GM19455 (cell line): ENCODE measurements around the gene RFPL3.
A peak's percentile ranks its signal among the peaks of the same experiment; 100 is the strongest.
"Not testable (repeated sequence)": the region's sequence is repeated elsewhere in the genome, so short reads cannot be mapped to it uniquely, and the experiment has no call there.

Source experiments
- ATAC-seq: cut with Tn5 transposase; IDR thresholded peaks from one replicate; pipeline ENCODE4 v1.9.1; 2021; ENCODE audit not compliant: unreplicated experiment

The RFPL3 gene

DNA sequence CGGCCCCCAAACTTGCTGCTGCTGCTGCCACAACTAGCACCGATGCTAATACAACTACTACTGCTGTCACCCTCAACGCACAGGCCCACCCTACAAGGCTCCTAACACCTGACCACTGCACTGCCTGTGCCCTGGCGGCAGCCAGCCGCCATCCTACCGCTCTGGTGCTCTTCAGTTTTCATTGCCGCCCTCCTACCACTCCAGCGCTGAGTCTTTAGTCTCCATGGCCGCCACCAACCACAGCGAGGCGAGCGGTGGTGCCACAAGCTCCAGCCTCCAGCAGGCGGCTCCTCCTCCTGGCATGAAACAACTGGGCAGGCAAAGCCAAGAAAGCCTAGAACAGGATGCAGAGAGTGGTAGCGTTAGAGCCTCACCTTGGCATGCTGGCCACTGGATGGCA, 5.0 kb upstream of the RFPL3 start:
- ATAC-seq, result no peak

DNA sequence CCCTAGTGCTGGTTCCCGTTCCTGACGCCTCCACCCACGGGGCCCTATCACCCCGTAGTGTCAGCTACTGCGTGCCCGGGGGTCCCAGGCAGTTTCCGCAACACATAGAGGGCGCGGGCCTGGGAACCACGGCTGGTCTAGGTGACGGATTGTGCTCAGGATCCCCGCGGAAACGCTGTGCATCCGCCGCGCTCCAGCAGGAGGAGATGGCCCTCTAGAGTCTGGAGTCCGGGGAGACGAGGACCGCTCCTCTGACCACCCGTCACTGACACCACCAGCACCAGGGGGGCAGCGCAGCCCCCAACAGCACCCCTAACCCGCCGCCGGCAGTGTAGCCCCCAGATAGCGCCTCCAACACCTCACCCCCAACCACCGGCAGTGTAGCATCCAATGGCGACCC, 4.4 kb upstream of the RFPL3 start:
- no peak for ATAC-seq

DNA sequence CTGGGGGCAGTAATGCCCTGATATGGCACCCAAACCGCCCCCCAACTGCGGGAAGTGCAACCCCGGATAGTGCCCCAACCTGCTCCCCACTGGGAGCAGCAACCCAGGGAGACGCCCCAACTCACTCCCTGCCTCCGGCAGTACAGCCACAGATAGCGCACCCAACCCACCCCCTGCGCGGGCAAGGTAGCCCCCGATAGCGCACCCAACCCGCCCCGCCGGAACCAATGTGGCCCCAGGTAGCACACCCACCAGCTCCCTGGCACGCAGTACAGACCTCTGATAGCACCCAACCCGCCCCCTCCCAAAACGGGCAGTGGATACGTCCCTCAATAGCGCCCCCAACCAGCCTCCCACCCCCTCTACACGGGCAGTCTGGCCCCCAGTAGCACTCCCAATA, 3.8 kb upstream of the RFPL3 start:
- ATAC-seq, result no peak

DNA sequence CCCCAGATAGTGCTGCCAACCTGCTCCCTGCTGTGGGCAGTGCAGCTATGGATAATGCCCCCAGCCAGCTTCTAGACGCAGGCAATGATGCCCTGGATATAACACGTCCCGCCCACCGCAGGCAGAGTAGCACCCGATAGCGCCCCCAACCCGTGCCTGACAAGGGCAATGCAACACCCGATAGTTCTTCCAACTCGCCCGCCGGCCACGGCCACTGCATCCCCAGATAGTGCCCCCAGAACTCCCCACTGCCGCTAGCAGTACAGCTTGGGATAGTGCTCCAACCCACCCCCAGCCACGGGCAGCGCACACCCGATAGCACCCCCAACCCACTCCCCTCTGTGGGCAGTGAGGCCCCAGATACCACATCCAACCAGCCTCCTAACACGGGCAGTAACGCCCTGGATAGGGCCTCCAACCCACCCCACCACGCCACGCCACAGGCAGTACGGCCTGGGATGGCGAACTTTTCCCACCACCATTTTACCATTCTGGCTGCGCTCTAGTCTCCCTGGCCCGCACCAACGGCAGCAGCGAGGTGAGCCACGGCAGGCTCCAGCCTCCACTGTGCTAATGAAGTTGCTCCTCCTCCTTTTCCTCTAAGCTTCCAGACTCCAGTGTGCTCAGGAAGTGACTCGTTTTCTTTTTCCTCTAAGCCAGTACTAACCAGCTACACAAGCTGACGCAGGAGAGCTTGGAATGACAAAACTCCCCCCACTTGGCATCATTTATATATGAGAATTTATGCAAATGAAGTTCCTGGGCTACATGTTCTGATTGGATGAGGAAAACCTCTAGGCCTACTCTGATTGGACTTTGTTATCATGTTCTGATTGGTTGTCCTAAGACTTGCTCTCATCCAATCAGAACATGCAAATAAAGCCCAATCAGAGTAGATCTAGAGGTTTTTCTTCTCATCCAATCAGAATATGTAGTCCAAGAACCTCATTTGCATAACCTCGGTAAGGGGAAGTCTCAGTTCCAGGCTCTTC, 3.0 kb upstream of the RFPL3 start:
- ATAC-seq, result no peak

DNA sequence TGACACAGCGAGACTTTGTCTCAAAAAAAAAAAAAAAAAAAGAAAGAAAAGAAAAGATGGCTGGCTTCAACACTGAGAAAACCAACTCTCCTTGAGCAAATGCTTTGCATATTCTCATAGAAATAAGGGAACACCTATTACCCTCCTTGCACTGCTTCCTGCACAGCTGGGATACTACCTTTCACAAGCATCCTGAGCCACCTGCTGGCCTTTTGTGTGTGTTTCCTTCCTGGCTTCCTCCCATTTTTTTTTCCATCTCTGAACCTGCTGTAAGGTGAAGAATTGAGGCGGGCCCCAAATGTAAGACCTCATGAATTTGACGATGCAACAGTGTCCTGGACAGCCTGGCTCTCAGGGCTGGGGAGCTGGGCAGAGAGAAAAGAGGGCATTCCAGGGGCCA, 1.9 kb upstream of the RFPL3 start:
- no peak for ATAC-seq

DNA sequence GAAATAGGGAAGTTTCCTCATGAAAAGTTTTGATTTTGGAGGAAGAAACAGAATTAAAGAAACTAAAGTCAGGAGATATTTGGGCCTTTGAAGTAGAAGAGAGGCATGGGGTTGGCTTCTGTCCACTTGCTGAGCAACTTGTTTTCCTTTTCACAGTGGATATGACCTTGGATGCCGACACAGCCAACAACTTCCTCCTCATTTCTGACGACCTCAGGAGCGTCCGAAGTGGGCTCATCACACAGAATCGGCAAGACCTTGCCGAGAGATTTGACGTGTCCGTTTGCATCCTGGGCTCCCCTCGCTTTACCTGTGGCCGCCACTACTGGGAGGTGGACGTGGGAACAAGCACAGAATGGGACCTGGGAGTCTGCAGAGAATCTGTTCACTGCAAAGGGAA, 2.4 kb downstream of the RFPL3 start:
- not testable (repeated sequence) for ATAC-seq

DNA sequence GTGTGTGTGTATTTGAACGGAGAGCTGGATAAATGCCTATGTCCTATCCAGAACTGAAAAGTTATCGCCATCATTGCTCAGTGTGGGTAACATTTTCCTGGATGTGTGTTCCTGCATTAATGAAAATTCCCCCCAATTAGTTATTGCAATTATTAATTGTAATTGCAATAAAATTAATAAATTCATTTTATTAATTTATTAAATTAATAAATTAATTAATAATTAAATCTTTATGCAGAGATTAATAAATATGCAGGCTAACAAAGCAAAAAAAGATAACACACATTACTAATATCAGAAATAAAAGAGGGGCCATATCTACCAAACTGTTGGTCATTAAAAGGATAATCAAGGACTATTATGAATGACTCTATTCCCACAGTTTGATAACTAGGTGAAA, 3.6 kb downstream of the RFPL3 start:
- ATAC-seq, result no peak

DNA sequence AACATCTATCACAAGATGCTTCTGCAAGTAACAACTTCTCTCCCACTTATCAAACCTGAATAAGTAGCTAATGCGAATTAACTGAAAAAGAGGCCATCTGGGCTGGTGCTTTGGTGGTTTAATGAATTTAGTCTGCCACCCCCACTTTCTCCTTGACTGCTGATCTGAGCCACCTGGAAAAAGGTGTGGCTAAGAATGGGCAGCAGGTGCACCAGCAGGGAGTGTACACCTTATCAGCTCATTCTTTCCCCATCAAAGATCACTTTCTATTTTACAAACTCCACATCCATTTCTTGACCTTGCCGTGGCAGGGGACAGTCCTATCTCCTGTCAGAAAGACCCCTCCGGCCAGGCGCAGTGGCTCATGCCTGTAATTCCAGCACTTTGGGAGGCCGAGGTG, 6.5 kb downstream of the RFPL3 start:
- no peak for ATAC-seq

DNA sequence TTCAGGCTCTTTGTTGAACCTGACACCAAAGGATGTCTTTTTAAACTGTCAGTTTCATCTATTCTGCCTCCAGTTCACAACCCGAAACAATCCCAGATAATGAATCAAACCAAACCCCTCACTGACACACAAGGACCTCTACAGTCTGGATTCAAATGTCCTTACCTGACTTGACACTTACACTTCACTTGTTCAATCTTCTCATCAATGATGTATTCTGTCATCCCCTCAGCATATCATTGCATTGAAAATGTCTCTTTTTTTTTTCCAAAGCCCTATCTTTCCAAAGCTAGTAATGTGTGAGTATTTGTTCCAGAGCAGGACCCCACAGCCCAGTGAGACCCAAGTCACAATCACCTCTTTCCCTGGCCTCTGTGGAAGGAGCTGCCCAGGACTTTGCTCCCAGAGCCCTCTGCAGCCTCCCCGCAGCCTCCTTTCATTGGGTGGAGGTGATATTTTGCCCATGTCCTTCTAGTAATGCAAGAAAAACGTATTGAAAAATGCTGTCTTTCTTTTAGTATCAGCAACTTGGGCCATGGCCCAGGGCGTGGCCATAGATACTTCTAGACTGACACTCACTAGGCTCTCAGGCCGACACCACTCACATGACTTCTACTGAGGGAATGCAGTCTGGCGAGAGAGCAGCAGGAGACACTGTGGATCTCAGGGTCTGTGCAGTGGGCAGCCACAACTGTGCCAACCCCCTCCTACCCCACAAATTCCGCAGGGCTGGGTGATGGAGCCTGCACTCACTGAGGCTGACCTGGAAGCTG, 18.2 kb downstream of the RFPL3 start:
- no peak for ATAC-seq

DNA sequence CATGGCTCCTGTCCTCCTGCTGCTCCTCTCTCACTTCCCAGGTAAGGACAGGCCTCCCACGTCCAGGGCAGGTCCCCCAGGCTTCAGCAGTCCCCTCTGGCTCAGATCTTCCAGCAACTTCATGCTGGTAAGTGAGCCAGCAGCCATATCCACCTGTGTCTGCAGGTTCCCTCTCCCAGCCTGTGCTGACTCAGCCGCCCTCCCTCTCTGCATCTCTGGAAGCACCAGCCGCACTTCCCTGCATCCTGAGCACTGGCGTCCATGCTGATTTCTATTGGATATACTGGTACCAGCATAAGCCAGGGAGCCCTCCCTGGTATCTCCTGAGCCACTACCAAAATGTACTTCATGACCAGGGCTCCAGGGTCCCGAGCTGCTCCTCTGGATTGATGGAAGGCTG, 19.0 kb downstream of the RFPL3 start:
- ATAC-seq, result no peak

DNA sequence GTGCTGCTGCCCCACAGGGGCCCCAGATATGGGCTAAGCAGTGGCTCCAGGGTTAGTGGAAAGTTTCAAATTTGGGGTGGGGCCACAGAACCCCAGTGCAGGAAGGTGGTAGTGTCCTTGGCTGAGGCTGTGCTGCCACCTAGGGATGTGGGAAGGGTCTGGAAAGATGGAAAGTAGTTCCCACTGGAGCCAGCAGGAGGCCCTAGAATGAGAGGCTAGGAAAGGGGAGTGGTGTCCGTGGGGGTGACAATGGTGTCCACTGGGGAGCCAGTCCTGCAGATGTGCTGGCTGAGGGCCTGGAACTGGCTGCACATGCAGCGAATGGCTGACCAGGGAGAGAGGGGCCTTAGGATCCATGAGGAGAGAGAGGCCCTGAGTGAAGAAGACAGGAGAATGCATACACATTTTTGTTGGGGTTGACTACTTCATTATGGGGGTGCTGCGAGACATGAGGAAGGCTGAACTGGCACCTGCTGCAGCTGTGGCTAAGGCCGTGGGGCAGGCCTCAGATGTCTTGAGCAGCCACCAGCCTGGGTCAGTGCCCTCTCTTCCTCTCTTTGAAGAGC, 21.1 kb downstream of the RFPL3 start:
- ATAC-seq, result no peak

DNA sequence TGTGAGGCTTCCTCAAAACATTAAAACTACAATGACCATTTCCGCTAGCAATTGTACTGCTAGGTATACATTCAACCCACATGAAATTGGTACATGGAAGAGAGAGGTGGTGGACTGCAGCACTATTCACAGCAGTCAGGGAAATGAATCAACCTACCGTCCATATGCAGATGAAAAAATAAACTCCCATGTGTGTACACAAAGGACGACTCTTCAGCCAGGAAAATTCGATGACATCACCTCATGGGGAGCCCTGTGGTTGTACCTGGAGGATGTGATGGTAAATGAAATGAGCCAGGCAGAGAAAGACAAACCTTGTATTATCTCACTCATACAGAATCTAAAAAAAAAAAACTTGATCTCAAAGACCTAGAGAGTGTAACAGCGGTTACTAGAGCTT, 23.3 kb downstream of the RFPL3 start:
- ATAC-seq, result no peak

DNA sequence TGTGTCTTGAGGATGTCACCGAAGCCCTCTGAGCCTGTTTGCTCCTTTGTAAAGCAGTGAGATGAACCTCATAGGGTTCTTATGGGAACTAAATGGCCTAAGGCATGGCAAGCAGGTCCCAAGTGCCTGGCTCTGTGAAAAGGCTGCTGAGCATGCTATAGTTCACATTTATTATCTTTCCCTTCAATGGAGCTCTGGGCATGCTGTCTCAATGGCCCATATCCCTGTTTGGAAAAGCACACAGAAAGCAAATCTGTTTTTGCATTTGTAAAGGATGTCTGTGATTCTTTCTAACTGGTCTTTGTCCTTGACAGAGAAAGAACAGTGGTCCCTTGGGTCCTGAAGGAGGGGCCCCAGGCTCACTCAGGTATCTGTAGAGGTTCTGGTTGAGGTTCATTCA, 28.0 kb downstream of the RFPL3 start:
- ATAC-seq, result no peak

DNA sequence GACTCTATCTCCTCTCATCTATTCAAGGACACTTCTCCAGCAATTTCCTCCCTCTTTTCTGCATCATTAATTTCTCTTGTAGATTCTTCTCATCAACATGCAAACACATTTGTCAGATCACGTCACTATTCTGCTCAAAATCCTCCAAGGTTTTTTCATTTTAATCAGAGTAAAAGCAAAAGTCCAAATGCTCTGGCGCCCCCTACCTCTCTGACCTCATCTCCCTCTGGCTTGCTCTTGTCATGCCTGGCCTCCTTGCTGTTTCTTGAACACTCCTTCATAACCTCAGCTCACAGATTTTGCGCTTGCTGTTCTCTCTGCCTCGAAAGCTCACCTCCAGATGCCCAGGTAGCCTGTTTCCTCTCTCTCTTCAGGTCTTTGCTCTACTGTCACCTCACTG, 32.0 kb downstream of the RFPL3 start:
- no peak for ATAC-seq

DNA sequence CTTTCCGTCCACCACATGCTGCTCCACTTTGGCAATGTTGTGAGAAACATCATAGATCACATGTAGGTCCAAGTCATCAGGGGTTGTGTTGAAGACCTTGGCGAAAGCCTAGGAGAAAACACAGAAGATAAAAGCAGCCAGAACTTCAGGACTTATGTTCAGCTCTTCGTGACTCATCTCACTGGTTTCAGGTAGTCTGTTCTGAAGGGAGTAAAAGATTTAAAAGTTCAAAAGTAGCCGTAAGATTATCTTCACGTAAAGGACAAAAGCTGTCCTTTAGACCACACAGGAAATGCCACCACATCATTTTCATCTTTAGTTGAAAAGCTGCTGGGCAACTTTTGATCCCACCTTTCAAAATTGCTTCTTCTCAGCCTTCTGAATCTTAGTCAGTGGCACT, 37.4 kb downstream of the RFPL3 start:
- no peak for ATAC-seq

DNA sequence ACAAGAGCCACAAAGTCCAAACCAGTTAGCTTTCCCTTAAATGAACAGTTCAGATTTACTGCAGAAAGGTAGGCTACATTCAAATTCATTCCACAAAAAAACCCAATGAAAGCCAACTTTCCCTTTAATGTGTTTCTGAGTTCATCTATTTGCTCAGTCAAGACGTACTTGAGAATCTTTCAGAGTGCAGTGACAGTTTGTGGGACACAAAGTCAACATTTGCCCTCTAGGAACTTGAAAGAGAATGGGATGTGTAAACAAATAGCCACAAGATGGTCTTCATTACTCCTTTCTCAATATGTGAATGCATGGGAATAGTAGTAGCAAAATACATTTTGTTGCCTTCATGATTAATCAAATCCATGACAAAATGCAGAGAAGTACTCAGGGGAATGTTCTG, 38.6 kb downstream of the RFPL3 start:
- no peak for ATAC-seq

DNA sequence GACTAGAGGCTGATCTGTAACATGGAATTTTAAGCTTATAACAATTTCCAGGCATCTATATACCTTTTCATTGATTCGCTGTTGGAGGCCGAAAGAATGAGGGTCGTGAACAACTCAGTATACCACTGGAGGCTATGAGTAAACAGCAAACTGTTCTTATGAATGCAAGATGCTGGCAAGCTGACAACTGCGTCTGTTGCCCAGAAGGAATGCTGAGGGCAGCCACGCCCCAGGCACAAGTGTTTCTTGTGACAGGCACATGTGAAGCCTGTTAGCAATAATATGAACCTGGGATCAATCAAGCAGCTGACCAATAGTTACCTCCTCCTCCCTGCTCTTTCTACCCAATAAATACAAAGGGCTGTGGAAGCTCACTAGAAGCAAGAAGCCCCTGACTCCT, 39.1 kb downstream of the RFPL3 start:
- ATAC-seq, result no peak

DNA sequence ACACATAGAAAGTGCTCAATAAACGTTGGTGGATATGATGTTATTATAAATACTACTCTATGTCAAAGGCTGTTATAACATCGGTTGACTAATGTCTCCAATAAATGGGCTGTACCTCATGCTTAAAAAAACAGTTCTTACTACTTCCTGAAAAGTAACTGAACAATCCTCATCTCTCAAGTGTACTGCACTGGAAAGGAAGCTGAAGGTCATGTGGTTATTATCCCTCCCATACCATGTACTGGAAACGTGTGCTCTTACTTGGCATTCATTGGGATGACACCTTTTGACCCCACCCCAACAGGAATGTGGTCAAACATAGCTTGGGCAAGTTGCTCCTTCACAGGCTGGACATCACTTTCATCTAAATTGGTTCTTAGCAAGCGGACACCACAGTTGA, 43.8 kb downstream of the RFPL3 start:
- no peak for ATAC-seq

DNA sequence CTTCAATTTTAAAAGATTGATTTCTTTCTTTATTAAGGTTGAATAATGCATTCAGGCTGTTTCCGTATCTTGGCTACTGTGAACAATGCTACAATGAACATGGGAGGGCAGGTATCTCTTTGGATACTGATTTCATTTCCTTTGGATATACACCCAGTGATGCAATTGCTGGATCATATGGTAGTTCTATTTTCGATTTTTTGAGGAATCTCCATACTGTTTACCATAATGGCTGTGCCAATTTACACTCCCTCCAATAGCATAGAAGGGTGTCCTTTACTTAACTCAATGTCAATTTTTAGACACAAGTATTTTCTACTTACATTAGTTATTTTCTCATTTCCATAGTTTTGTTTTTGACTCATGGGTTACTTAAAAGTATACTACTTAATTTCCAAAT, 46.4 kb downstream of the RFPL3 start:
- no peak for ATAC-seq

DNA sequence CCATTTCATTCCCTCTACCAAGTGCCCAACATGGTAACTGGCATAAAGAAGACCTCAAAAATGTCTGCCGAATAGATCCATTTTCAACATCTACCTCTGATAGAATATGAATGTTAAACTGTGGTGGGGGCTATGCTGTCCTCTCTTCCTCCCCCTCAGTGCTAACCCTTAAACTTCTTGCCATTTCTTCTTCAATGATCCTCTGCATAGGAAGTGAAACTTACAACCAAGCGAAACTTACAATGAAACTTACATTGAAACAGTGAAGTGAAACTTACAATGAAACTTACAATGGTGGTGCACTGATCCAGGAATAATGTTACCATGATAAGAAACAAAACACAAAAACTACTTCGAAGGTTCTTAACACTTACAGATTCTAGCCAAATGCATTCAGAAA, 49.6 kb downstream of the RFPL3 start:
- peak; percentile 40 for ATAC-seq

DNA sequence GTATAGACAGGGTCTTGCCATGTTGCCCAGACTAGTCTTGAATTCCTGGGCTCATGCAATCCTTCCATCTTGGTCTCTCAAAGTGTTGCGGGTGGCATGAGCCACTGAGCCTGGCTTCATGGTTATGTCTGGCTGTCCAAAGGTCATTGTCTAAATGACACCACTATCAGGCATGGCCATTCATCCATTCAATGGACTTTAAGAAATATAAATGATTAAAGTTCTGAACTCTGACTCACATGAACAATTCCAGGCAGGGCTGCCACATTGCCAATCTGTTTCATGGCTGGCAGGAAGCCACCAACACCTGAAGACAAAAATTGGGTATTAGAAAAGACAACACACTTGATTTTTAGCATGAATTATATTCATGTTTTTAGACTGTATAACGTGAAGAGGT, 50.3 kb downstream of the RFPL3 start:
- no peak for ATAC-seq

DNA sequence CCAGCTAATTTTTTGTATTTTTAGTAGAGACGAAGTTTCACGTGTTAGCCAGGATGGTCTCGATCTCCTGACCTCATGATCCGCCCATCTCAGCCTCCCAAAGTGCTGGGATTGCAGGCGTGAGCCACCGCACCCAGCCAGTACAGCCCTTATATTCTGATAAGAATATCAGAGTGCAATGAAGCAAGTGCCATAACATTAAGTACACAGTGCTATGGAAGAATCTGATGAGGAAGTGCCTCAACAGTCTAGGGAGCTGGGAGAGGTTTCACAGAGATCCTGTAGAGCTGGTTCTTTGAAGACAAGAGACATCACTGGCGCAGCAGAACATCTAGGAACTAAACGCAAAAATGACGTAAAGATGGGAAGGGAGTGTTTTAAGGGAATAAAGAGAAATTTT, 52.3 kb downstream of the RFPL3 start:
- ATAC-seq, result no peak
